K562 (cell line): ENCODE data around the gene NFATC3. TPM values are rescaled to one million over a fixed set of nuclear protein-coding genes. Genes with fewer than 3 reads are reported as not detected.

Experiments
- BHLHE40 ChIP-seq: IDR thresholded peaks from 2 replicates; pipeline ENCODE4 v1.6.1; 2011; ENCODE audit warnings: low read length, improper control_type of control experiment
- CHD2 ChIP-seq: IDR thresholded peaks from 2 replicates; pipeline ENCODE4 v1.6.1; 2011; ENCODE audit warnings: low read depth, low read length
- CTCFL ChIP-seq: IDR thresholded peaks from 2 replicates; pipeline ENCODE4 v1.6.1; 2011; ENCODE audit warnings: borderline replicate concordance, low read depth, mild to moderate bottlenecking, moderate library complexity, low read length; ENCODE audit not compliant: insufficient read depth, poor library complexity, severe bottlenecking
- DIDO1 ChIP-seq: fragments of 450-650 bp; IDR thresholded peaks from 2 replicates; pipeline ENCODE4 v1.6.1; 2016; ENCODE audit warnings: low read depth, missing biosample characterization, missing genetic modification characterization
- ELF2 ChIP-seq: fragments of 250-450 bp; sonication (Bioruptor Pico); IDR thresholded peaks from 2 replicates; pipeline ENCODE4 v1.5.0; 2021; ENCODE audit warnings: mild to moderate bottlenecking
- NBN ChIP-seq: fragments of 450-650 bp; IDR thresholded peaks from 2 replicates; pipeline ENCODE4 v1.6.1; 2016; ENCODE audit warnings: low read depth, mild to moderate bottlenecking
- NCOA1 ChIP-seq: fragments of 450-650 bp; IDR thresholded peaks from 2 replicates; pipeline ENCODE4 v1.6.1; 2016; ENCODE audit warnings: low read depth
- POLR2G ChIP-seq: fragments of 200-400 bp; formaldehyde crosslinking; IDR thresholded peaks from 2 replicates; pipeline ENCODE4 v1.6.1; 2017; ENCODE audit warnings: low read depth, mild to moderate bottlenecking, antibody characterized with exemption, low read length, moderate library complexity
- RBM15 ChIP-seq: fragments of 200-400 bp; formaldehyde crosslinking; IDR thresholded peaks from 2 replicates; pipeline ENCODE4 v1.6.1; 2018; ENCODE audit warnings: mild to moderate bottlenecking, low read length, moderate library complexity; ENCODE audit not compliant: insufficient read depth
- RBM25 ChIP-seq: fragments of 200-400 bp; formaldehyde crosslinking; IDR thresholded peaks from 2 replicates; pipeline ENCODE4 v1.6.1; 2018; ENCODE audit warnings: low read length, low read depth, moderate library complexity; ENCODE audit not compliant: severe bottlenecking
- RUNX1 ChIP-seq: sonication (generic); IDR thresholded peaks from 2 replicates; pipeline ENCODE4 v1.6.1; 2016; ENCODE audit warnings: antibody characterized with exemption, low read depth
- SIN3A ChIP-seq, 2 experiments: fragments of 150-350 bp in 1 of 2; IDR thresholded peaks; 2 replicates each; pipeline ENCODE4 v1.6.1; 2011 to 2016; ENCODE audit warnings: borderline replicate concordance in 2 of 2, low read depth in 2 of 2, low read length in 2 of 2, mild to moderate bottlenecking in 2 of 2, moderate library complexity in 2 of 2; ENCODE audit not compliant: control insufficient read depth in 1 of 2
- SMARCC2 ChIP-seq: fragments of 450-650 bp; IDR thresholded peaks from 2 replicates; pipeline ENCODE4 v1.6.1; 2017; ENCODE audit warnings: antibody characterized with exemption, moderate library complexity, mild to moderate bottlenecking, low read depth
- SNAPC5 ChIP-seq: fragments of 250-450 bp; sonication (Bioruptor Pico); IDR thresholded peaks from 2 replicates; pipeline ENCODE4 v1.8.0; 2021; ENCODE audit warnings: moderate library complexity, mild to moderate bottlenecking, inconsistent platforms
- THRB ChIP-seq: fragments of 450-650 bp; formaldehyde crosslinking; conservative IDR thresholded peaks from 2 replicates; pipeline ENCODE4 v1.4.0; 2022; ENCODE audit warnings: mild to moderate bottlenecking, missing genetic modification characterization
- USF1 ChIP-seq: sonication (generic); formaldehyde crosslinking; IDR thresholded peaks from 2 replicates; pipeline ENCODE4 v1.9.0; 2022; ENCODE audit warnings: mild to moderate bottlenecking, missing genetic modification reagents
- ZNF184 ChIP-seq: sonication (generic); formaldehyde crosslinking; IDR thresholded peaks from 2 replicates; pipeline ENCODE4 v1.5.0; 2020; ENCODE audit warnings: missing genetic modification reagents
- ZNF282 ChIP-seq: sonication (generic); formaldehyde crosslinking; IDR thresholded peaks from 2 replicates; pipeline ENCODE4 v1.8.1; 2023; ENCODE audit warnings: missing genetic modification reagents
- ZNF589 ChIP-seq: fragments of 200-800 bp; sonication (Bioruptor generic); IDR thresholded peaks from 2 replicates; pipeline ENCODE4 v1.6.1; 2016; ENCODE audit warnings: low read depth, missing genetic modification characterization, missing compliant biosample characterization
- ZNF707 ChIP-seq: fragments of 250-450 bp; sonication (Bioruptor Pico); conservative IDR thresholded peaks from 2 replicates; pipeline ENCODE4 v1.8.0; 2022; ENCODE audit warnings: inconsistent platforms, mild to moderate bottlenecking, moderate library complexity
- ZNF717 ChIP-seq: fragments of 250-450 bp; sonication (Bioruptor Pico); IDR thresholded peaks from 2 replicates; pipeline ENCODE4 v1.5.0; 2021
- ZNF740 ChIP-seq, 3 experiments: fragments of 200-800 bp in 1 of 3; sonication (Bioruptor generic) in 1 of 3; sonication (generic) in 1 of 3; formaldehyde crosslinking in 1 of 3; IDR thresholded peaks; 2 replicates each; pipeline versions ENCODE4 v1.6.1 to v1.8.0; 2016 to 2022; ENCODE audit warnings: mild to moderate bottlenecking in 2 of 3, missing compliant biosample characterization in 2 of 3, missing genetic modification characterization in 2 of 3, missing genetic modification reagents in 1 of 3
- polyA plus RNA-seq, 8 experiments: library from polyadenylated mRNA; depleted of rRNA in 4 of 8; stranded (reverse) in 5 of 8; unstranded in 3 of 8; fragments of >200 nt; fragmentation: Nextera tagmentation in 2 of 8; fragmentation: Illumina TruSeq in 1 of 8; extraction: Ambion mirVana in 2 of 8; extraction: Trizol in 1 of 8; gene quantifications; 2 replicates each; pipeline versions ENCODE4 v1.2.1 to v1.2.3, GENCODE V29; 2011 to 2014; ENCODE audit warnings: inconsistent platforms in 1 of 8, missing spikeins in 1 of 8
- total RNA-seq, 7 experiments: library from RNA; depleted of rRNA in 6 of 7; stranded (reverse); fragments of >200 nt in 6 of 7; fragmentation: Illumina TruSeq in 2 of 7; extraction: Trizol in 2 of 7; gene quantifications; 2 replicates each; pipeline versions ENCODE4 v1.2.1 to v1.2.3, GENCODE V29; 2011 to 2021; ENCODE audit warnings: low replicate concordance in 1 of 7

The NFATC3 gene
- total and polyA plus RNA-seq, 9 of the 15 experiments (the other 6 are each of a cell fraction or from before 2014, with no cell fraction given): 15.7 to 98.4 (median 59.4) TPM

- peak; percentile 86; the same call in 1 of the 2 replicates for TF ChIP-seq NBN
- no peak for TF ChIP-seq DIDO1 (tag)
- TF ChIP-seq ZNF717 (CRISPR knock-in tag): no peak
- TF ChIP-seq ZNF184 (CRISPR knock-in tag): no peak
- TF ChIP-seq RBM25: no peak
- peak; percentile 14 for TF ChIP-seq BHLHE40
- TF ChIP-seq POLR2G: peak; percentile 76
- no peak for TF ChIP-seq ZNF707 (CRISPR knock-in tag)
- TF ChIP-seq SIN3A (IDR thresholded peaks at IDR 0.05; ENCODE audit: borderline replicate concordance in 2 of 2, control insufficient read depth in 1 of 2, low read depth in 2 of 2, low read length in 2 of 2): peak in 1 of 2 experiments; percentile 76; a peak in 2 of 4 replicates
- TF ChIP-seq USF1: no peak
- peak; percentile 19; the same call in 1 of the 2 replicates for TF ChIP-seq ZNF740 (CRISPR knock-in tag; IDR thresholded peaks at IDR 0.05)
- TF ChIP-seq ZNF740 (tag; IDR thresholded peaks at IDR 0.05): peak in 1 of 2 experiments; percentile 47; a peak in 1 of 4 replicates
- TF ChIP-seq SMARCC2: peak; percentile 73
- no peak for TF ChIP-seq ZNF282 (CRISPR knock-in tag)
- TF ChIP-seq ELF2 (CRISPR knock-in tag): no peak
- TF ChIP-seq THRB (CRISPR knock-in tag): peak; percentile 85
- TF ChIP-seq RBM15: no peak
- peak; percentile 91; the same call in 1 of the 2 replicates for TF ChIP-seq NCOA1
- TF ChIP-seq ZNF589 (CRISPR knock-in tag): peak; percentile 91
- no peak; the same call in 1 of the 2 replicates for TF ChIP-seq CHD2
- TF ChIP-seq CTCFL: no peak
- no peak for TF ChIP-seq SNAPC5 (CRISPR knock-in tag)
- TF ChIP-seq RUNX1: peak; percentile 84; the same call in 1 of the 2 replicates
Observed at GRCh38 chr16:68079626-68080344, 5.4 kb upstream of the NFATC3 start (continued).
